HepG2 (cell line): ENCODE measurements around the gene KIF3A. TPM values are rescaled to one million over a fixed set of nuclear protein-coding genes. Genes with fewer than 3 reads are reported as not detected.

ENCODE experiments used
- ATAC-seq: fragments of 200-7000 bp; cut with Tn5 transposase; 3 replicates; pipeline ENCODE4 v1.9.1; 2020; ENCODE audit warnings: mild to moderate bottlenecking, moderate library complexity
- BruUV-seq: library from RNA; stranded (reverse); fragments of 400-500 nt; replicated peaks from 2 replicates; lab custom pipeline; 2021; lab: Mats Ljungman, UMichigan
- CTCF ChIA-PET: fragments of 300-600 bp; formaldehyde crosslinking; extraction: SDS; loops from one replicate; lab custom pipeline; 2021; ENCODE audit warnings: low total read pairs, inconsistent platforms, low intra/inter-chr PET ratio; lab: Yijun Ruan, JAX
- POLR2A ChIA-PET: fragments of 350-600 bp; sonication (Branson Sonifier 250); formaldehyde crosslinking; loops from one replicate; lab custom pipeline; 2020; ENCODE audit warnings: antibody characterized with exemption, inconsistent platforms; lab: Yijun Ruan, JAX
- DNase-seq: peaks from one replicate; pipeline ENCODE4 v3.0.0-alpha.2; 2015; ENCODE audit warnings: low spot score
- FAIRE-seq: peaks from 3 replicates; lab custom pipeline; 2011; peaks lifted over from hg19 to GRCh38; lab: Jason Lieb, UNC
- H2AFZ ChIP-seq: one replicate; pipeline ENCODE4 v1.6.1; 2011; ENCODE audit warnings: low read length, inconsistent platforms
- H3K27ac ChIP-seq: fragments of 300-600 bp; 3 replicates; pipeline ENCODE4 v1.8.0; 2011; ENCODE audit warnings: mixed run types, mild to moderate bottlenecking, mixed read lengths, low read length, inconsistent platforms; ENCODE audit not compliant: insufficient read depth; ENCODE audit errors: extremely low read length
- H3K27me3 ChIP-seq, 2 experiments: fragments of 200-600 bp in 1 of 2; 2 replicates in 1 of 2; 3 replicates in 1 of 2; pipeline versions ENCODE4 v1.6.0 to v1.8.0; 2011; ENCODE audit warnings: low read length in 2 of 2, mild to moderate bottlenecking in 2 of 2, moderate library complexity in 2 of 2, inconsistent platforms in 1 of 2; ENCODE audit not compliant: insufficient read depth in 2 of 2, control insufficient read depth in 1 of 2
- H3K36me3 ChIP-seq, 2 experiments: fragments of 200-600 bp in 1 of 2; replicated peaks in 1 of 2; 2 replicates in 1 of 2; 3 replicates in 1 of 2; pipeline versions ENCODE4 v1.5.1 to v1.8.0; 2011; ENCODE audit warnings: low read length in 2 of 2, inconsistent platforms in 1 of 2; ENCODE audit not compliant: insufficient read depth in 2 of 2, control insufficient read depth in 1 of 2
- H3K4me1 ChIP-seq: 2 replicates; pipeline ENCODE4 v1.5.1; 2012; ENCODE audit warnings: low read length, inconsistent platforms; ENCODE audit not compliant: insufficient read depth
- H3K4me2 ChIP-seq: 2 replicates; pipeline ENCODE4 v1.6.0; 2011; ENCODE audit warnings: low read depth, low read length, inconsistent platforms
- H3K4me3 ChIP-seq, 3 experiments: fragments of 200-600 bp in 1 of 3; sonication (generic), shearing (Covaris generic) in 1 of 3; replicated peaks in 1 of 3; 2 replicates each; pipeline ENCODE4 v1.5.1; 2011 to 2016; ENCODE audit warnings: low read length in 3 of 3, inconsistent platforms in 2 of 3, low read depth in 2 of 3, mild to moderate bottlenecking in 2 of 3, control low read depth in 1 of 3, mixed read lengths in 1 of 3; ENCODE audit not compliant: insufficient read depth in 1 of 3
- H3K79me2 ChIP-seq: one replicate; pipeline ENCODE4 v1.6.1; 2011; ENCODE audit warnings: low read length, inconsistent platforms; ENCODE audit not compliant: insufficient read depth
- H3K9ac ChIP-seq: 2 replicates; pipeline ENCODE4 v1.6.0; 2011; ENCODE audit warnings: mild to moderate bottlenecking, low read depth, low read length, inconsistent platforms; ENCODE audit not compliant: insufficient read depth
- H3K9me3 ChIP-seq: 2 replicates; pipeline ENCODE4 v1.5.1; 2012; ENCODE audit warnings: mild to moderate bottlenecking, low read length
- H4K20me1 ChIP-seq: 2 replicates; pipeline ENCODE4 v1.6.0; 2011; ENCODE audit warnings: inconsistent platforms, mild to moderate bottlenecking, low read length, moderate library complexity; ENCODE audit not compliant: insufficient read depth
- GATAD1 ChIP-seq: IDR thresholded peaks from 2 replicates; pipeline ENCODE4 v1.6.1; 2016; ENCODE audit warnings: missing genetic modification reagents, missing compliant biosample characterization
- HNRNPH1 ChIP-seq: fragments of 200-400 bp; formaldehyde crosslinking; optimal IDR thresholded peaks from 2 replicates; pipeline ENCODE3; 2017; ENCODE audit warnings: mild to moderate bottlenecking, low read depth, low read length
- MYC ChIP-seq: sonication (generic); formaldehyde crosslinking; IDR thresholded peaks from 2 replicates; pipeline ENCODE4 v1.9.0; 2021; ENCODE audit warnings: missing genetic modification reagents, borderline replicate concordance
- TEAD2 ChIP-seq: sonication (generic); formaldehyde crosslinking; IDR thresholded peaks from 2 replicates; pipeline ENCODE4 v1.9.0; 2021; ENCODE audit warnings: missing genetic modification reagents
- ZBTB4 ChIP-seq: sonication (generic); formaldehyde crosslinking; IDR thresholded peaks from 2 replicates; pipeline ENCODE4 v1.4.0; 2020; ENCODE audit warnings: missing genetic modification reagents, mild to moderate bottlenecking, borderline replicate concordance
- ZBTB43 ChIP-seq: sonication (generic); formaldehyde crosslinking; conservative IDR thresholded peaks from 2 replicates; pipeline ENCODE4 v1.4.0; 2020; ENCODE audit warnings: missing genetic modification reagents
- ZFP36L2 ChIP-seq: sonication (generic); formaldehyde crosslinking; IDR thresholded peaks from 2 replicates; pipeline ENCODE4 v1.4.0; 2020; ENCODE audit warnings: missing genetic modification reagents
- ZNF260 ChIP-seq: sonication (generic); formaldehyde crosslinking; IDR thresholded peaks from 2 replicates; pipeline ENCODE4 v1.4.0; 2020; ENCODE audit warnings: missing genetic modification reagents, low read depth, mild to moderate bottlenecking, borderline replicate concordance
- ZNF441 ChIP-seq: sonication (generic); formaldehyde crosslinking; IDR thresholded peaks from 2 replicates; pipeline ENCODE4 v1.7.0; 2021; ENCODE audit warnings: missing genetic modification reagents, borderline replicate concordance
- ZNF530 ChIP-seq: sonication (generic); formaldehyde crosslinking; IDR thresholded peaks from 2 replicates; pipeline ENCODE4 v1.5.0; 2020; ENCODE audit warnings: low read depth, mild to moderate bottlenecking, missing genetic modification reagents
- ZNF564 ChIP-seq: sonication (generic); formaldehyde crosslinking; IDR thresholded peaks from 2 replicates; pipeline ENCODE4 v1.8.1; 2023; ENCODE audit warnings: mild to moderate bottlenecking, missing genetic modification reagents
- ZNF800 ChIP-seq: sonication (generic); formaldehyde crosslinking; IDR thresholded peaks from 2 replicates; pipeline ENCODE4 v1.4.0; 2020; ENCODE audit warnings: missing genetic modification reagents
- ZSCAN20 ChIP-seq: sonication (generic); formaldehyde crosslinking; IDR thresholded peaks from 2 replicates; pipeline ENCODE4 v1.4.0; 2020; ENCODE audit warnings: missing genetic modification reagents, mild to moderate bottlenecking, borderline replicate concordance
- WGBS: methylation state at CpG from one replicate; pipeline ENCODE4 v1.1.6; 2017; ENCODE audit warnings: low lambda C conversion rate; 5-methylcytosine and 5-hydroxymethylcytosine counted together
- in situ Hi-C: cut with HindIII; loops from 2 replicates; pipeline ENCODE4 v1.10.0; 2017; ENCODE audit warnings: low pct_unique_long_range_greater_than_20kb; ENCODE audit not compliant: extremely low pct_ligation_motif_present
- intact Hi-C: fragments of 100-400 bp; cut with micrococcal nuclease; formaldehyde crosslinking; loops from one replicate; pipeline ENCODE4 v1.10.0; 2022; ENCODE audit not compliant: unreplicated experiment
- polyA plus RNA-seq, 8 experiments: library from polyadenylated mRNA; depleted of rRNA in 3 of 8; stranded (reverse) in 7 of 8; unstranded in 1 of 8; fragments of >200 nt; fragmentation: Illumina TruSeq in 4 of 8; extraction: Trizol in 4 of 8; gene quantifications; 2 replicates each; pipeline versions ENCODE4 v1.2.1 to v1.2.3, GENCODE V29; 2011 to 2016; ENCODE audit warnings: low read depth in 4 of 8, missing spikeins in 1 of 8, mixed read lengths in 1 of 8; ENCODE audit not compliant: insufficient read depth in 1 of 8
- total RNA-seq, 5 experiments: library from RNA; depleted of rRNA; stranded (reverse); fragments of >200 nt; fragmentation: Illumina TruSeq; extraction: Trizol; gene quantifications; 2 replicates each; pipeline ENCODE4 v1.2.3, GENCODE V29; 2016; ENCODE audit warnings: low read depth in 1 of 5
- TF ChIP-seq, protein P1 (sequence below): sonication (generic); formaldehyde crosslinking; IDR thresholded peaks from 2 replicates; pipeline ENCODE4 v1.5.1; 2020; ENCODE audit warnings: missing genetic modification reagents, mild to moderate bottlenecking, borderline replicate concordance

The KIF3A gene
- total and polyA plus RNA-seq, 2 of the 13 experiments (the other 11 are each of a cell fraction or from before 2014, with no cell fraction given): 2.3 to 8.4 TPM

DNA sequence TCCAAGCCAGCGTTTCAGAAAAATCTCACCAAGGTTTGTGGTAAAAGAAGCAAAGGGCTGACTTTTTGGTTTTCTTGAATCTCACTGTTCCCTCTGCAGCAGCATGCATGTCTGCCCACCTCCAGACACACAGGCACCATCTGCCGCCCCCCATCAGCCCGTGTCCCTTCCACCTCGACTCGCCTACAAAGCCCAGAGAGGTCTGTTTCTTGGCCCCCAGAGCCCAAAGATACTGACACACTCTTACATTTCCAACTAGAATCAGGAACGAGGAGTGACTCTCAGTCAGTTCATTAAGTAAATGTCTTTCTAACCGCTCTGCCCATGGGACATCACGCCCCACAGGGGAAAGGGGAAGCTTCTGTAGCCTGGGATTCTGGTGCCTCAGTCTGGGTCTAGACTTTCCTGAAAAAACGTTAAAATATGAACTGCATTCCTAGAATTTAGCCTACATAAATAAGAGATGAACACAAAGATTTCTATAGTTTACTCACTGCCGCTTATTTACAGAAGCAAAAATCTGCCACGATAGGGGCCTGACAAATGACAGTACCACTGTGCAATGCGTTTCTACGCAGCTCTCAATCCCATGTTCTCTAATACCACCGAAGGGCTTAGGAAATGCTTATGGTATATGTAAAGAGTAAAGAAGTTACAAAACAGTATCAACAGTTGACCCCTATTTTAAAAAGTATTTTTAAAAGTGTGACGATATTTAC lies 59.5 kb downstream of the KIF3A start:
- TF ChIP-seq ZBTB4 (CRISPR knock-in tag) (no peak), MYC (no peak), ZNF441 (CRISPR knock-in tag) (no peak), GATAD1 (no peak), ZBTB43 (CRISPR knock-in tag) (no peak), ZFP36L2 (CRISPR knock-in tag) (no peak), ZNF800 (no peak), ZSCAN20 (CRISPR knock-in tag) (no peak), ZNF564 (CRISPR knock-in tag) (no peak), HNRNPH1 (no peak), ZNF260 (CRISPR knock-in tag) (no peak), ZNF530 (CRISPR knock-in tag) (no peak), TEAD2 (CRISPR knock-in tag) (no peak)
- TF ChIP-seq, protein P1, sequence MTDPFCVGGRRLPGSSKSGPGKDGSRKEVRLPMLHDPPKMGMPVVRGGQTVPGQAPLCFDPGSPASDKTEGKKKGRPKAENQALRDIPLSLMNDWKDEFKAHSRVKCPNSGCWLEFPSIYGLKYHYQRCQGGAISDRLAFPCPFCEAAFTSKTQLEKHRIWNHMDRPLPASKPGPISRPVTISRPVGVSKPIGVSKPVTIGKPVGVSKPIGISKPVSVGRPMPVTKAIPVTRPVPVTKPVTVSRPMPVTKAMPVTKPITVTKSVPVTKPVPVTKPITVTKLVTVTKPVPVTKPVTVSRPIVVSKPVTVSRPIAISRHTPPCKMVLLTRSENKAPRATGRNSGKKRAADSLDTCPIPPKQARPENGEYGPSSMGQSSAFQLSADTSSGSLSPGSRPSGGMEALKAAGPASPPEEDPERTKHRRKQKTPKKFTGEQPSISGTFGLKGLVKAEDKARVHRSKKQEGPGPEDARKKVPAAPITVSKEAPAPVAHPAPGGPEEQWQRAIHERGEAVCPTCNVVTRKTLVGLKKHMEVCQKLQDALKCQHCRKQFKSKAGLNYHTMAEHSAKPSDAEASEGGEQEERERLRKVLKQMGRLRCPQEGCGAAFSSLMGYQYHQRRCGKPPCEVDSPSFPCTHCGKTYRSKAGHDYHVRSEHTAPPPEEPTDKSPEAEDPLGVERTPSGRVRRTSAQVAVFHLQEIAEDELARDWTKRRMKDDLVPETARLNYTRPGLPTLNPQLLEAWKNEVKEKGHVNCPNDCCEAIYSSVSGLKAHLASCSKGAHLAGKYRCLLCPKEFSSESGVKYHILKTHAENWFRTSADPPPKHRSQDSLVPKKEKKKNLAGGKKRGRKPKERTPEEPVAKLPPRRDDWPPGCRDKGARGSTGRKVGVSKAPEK: no peak
- TF ChIP-seq, all 625 proteins: peak for 0
- peaks cover 1 to 11% of the 10 kb centered on the region in 2 experiments; a peak in 3 of 5 replicates for H3K27me3 ChIP-seq
- no peaks in the 10 kb centered on the region for H3K79me2 ChIP-seq
- H3K4me1 ChIP-seq: peaks cover 35% of the 10 kb centered on the region
- H3K4me2 ChIP-seq: no peak overlapping the region
- no peak for FAIRE-seq
- CTCF ChIA-PET: interaction anchor here (1.4 to 1.5 kb wide), 2 partner anchors 152 to 292 kb away, joined by 7 to 12 read pairs; no protein-coding TSS in a partner anchor
- intact Hi-C loops (loop anchor here (1.0 to 10.0 kb wide), 3 partner anchors 63 to 291 kb away; no protein-coding TSS in a partner anchor), in situ Hi-C loops (no loop called here)
- no peak overlapping the region for H2AFZ ChIP-seq
- H3K9me3 ChIP-seq: no peaks in the 10 kb centered on the region
- no peak for ATAC-seq
- no peak overlapping the region for H3K4me3 ChIP-seq
- H3K36me3 ChIP-seq: no peaks in the 10 kb centered on the region
- no TSS peak for BruUV-seq
- H4K20me1 ChIP-seq: no peaks in the 10 kb centered on the region
- H3K9ac ChIP-seq: no peak overlapping the region
- DNase-seq: no peak
- H3K27ac ChIP-seq: no peak overlapping the region
- POLR2A ChIA-PET: interaction anchor here (1.3 kb wide), 1 partner anchor 162 kb away, joined by 4 read pairs; no protein-coding TSS in a partner anchor
- 65% methylated on average over 15 of the region's 15 CpGs for WGBS
